GM06990 (cell line): ENCODE data around the gene IL26.

ENCODE experiments used
- DNase-seq: peaks from one replicate; pipeline ENCODE4 v3.0.0-alpha.2; 2011; ENCODE audit not compliant: insufficient read length; ENCODE audit errors: extremely low read depth
- H3K27me3 ChIP-seq: replicated peaks from 2 replicates; pipeline ENCODE4 v1.6.0; 2011; ENCODE audit warnings: low read length; ENCODE audit not compliant: control insufficient read depth, insufficient read depth
- H3K36me3 ChIP-seq: 2 replicates; pipeline ENCODE4 v1.5.1; 2011; ENCODE audit warnings: low read length; ENCODE audit not compliant: control insufficient read depth, insufficient read depth
- H3K4me3 ChIP-seq: replicated peaks from 2 replicates; pipeline ENCODE4 v1.5.1; 2011; ENCODE audit warnings: low read depth, mild to moderate bottlenecking, control low read depth, low read length
- TF ChIP-seq, protein P1 (sequence below): IDR thresholded peaks from 2 replicates; pipeline ENCODE4 v1.5.1; 2011; ENCODE audit warnings: low read length, control low read depth, mild to moderate bottlenecking, inconsistent platforms; ENCODE audit not compliant: insufficient read depth, poor library complexity, severe bottlenecking

Gene IL26

GRCh38 chr12:68234140-68234539 is 8.5 kb upstream of the IL26 start:
- Histone ChIP-seq H3K4me3 (no peak overlapping the region), H3K36me3 (no peaks in the 10 kb centered on the region), H3K27me3 (no peaks in the 10 kb centered on the region)
- no peak for DNase-seq
- TF ChIP-seq, protein P1, sequence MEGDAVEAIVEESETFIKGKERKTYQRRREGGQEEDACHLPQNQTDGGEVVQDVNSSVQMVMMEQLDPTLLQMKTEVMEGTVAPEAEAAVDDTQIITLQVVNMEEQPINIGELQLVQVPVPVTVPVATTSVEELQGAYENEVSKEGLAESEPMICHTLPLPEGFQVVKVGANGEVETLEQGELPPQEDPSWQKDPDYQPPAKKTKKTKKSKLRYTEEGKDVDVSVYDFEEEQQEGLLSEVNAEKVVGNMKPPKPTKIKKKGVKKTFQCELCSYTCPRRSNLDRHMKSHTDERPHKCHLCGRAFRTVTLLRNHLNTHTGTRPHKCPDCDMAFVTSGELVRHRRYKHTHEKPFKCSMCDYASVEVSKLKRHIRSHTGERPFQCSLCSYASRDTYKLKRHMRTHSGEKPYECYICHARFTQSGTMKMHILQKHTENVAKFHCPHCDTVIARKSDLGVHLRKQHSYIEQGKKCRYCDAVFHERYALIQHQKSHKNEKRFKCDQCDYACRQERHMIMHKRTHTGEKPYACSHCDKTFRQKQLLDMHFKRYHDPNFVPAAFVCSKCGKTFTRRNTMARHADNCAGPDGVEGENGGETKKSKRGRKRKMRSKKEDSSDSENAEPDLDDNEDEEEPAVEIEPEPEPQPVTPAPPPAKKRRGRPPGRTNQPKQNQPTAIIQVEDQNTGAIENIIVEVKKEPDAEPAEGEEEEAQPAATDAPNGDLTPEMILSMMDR, result no peak

DNA sequence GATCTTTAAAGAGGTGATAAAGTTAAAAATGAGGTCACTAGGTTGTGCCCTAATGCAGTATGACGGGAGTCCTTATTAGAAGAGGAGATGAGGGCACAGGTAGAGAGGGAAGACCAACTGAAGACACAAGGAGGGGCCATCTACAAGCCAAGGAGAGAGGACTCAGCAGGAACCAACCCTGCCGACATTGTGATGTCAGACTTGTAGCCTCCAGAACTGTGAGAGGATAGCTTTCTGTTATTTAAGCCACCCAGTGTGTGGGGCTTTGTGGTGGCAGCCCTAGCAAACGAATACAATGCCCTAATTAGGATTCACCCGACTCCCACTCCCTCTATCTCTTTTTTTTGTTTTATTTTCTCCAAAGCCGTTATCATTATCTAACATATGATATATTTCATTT is 7.9 kb upstream of the IL26 start:
- TF ChIP-seq, protein P1, result no peak
- Histone ChIP-seq H3K36me3 (no peaks in the 10 kb centered on the region), H3K4me3 (no peak overlapping the region), H3K27me3 (no peaks in the 10 kb centered on the region)
- no peak for DNase-seq

- TF ChIP-seq, protein P1, result no peak
Observed at GRCh38 chr12:68231691-68232090, 6.1 kb upstream of the IL26 start.

GRCh38 chr12:68231229-68231628 is 5.6 kb upstream of the IL26 start:
- TF ChIP-seq, protein P1, result no peak
- no peaks in the 10 kb centered on the region for H3K27me3 ChIP-seq
- DNase-seq, result no peak
- no peaks in the 10 kb centered on the region for H3K36me3 ChIP-seq
- no peak overlapping the region for H3K4me3 ChIP-seq

More at GRCh38 chr12:68231691-68232090, 6.1 kb upstream of the IL26 start:
- no peak overlapping the region for H3K4me3 ChIP-seq
- H3K27me3 ChIP-seq, result no peaks in the 10 kb centered on the region
- H3K36me3 ChIP-seq, result no peaks in the 10 kb centered on the region
- no peak for DNase-seq

- Histone ChIP-seq H3K36me3 (no peaks in the 10 kb centered on the region), H3K27me3 (no peaks in the 10 kb centered on the region), H3K4me3 (no peak overlapping the region)
- TF ChIP-seq, protein P1, result no peak
- DNase-seq, result no peak
Observed at GRCh38 chr12:68229956-68230355, 4.3 kb upstream of the IL26 start.

GRCh38 chr12:68227356-68227755 is 1.7 kb upstream of the IL26 start:
- TF ChIP-seq, protein P1, result no peak
- Histone ChIP-seq H3K4me3 (no peak overlapping the region), H3K27me3 (no peaks in the 10 kb centered on the region), H3K36me3 (no peaks in the 10 kb centered on the region)
- no peak for DNase-seq
